ENCODE data around the gene KDF1.
A peak's percentile ranks its signal among the peaks of the same experiment; 100 is the strongest.
"Not testable (repeated sequence)": the region's sequence is repeated elsewhere in the genome, so short reads cannot be mapped to it uniquely, and the experiment has no call there.

Gene KDF1

DNA sequence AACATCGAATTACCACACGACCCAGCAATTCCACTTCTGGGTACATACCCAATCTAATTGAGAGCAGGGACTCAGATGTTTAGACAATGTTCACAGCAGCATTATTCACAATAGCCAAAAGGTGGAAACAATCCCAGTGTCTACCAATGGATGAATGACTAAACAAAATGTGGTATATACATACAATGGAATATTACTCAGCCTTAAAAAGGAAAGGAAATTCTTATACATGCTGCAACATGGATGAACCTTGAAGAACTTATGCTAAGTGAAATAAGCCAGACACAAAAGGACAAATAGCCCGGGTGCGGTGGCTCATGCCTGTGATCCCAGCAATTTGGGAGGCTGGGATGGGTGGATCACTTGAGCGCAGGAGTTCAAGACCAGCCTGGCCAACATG lies 6.9 kb downstream of the KDF1 start:
- DNase-seq (ENCODE audit: low spot score) = no peak

DNA sequence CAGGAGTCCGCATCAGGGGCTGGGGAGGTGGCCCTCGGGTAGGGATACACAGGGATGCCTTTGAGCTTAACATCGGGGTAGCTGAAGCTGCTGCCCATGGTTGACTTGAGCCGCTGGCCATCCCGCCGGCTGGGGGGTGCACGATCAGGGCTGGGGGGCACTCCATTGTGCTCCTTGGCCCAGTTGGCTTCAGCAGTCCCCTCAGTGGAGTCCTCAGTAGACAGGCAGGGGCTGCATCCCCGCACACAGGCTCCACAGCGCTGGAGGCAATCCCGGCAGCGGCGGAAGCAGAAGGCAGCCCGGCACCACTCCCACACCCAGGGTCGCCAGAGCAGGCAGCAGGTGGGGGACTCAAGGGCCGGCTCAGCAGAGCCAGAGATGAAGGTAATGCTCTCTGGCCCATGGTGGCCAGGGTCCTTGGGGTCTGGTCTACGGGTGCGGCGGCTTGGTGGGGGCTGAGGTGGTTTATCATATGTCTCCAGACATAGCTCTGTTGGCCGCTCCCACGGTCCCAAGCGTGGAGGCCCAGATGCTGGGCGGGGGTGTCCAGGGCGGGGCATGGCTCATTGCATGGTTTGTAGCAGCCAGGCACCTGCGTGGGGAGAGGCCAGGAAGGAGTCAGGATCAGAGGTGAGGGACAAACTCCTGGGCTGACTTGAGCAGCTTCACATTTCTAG lies 8.3 kb downstream of the KDF1 start:
- DNase-seq (ENCODE audit: low spot score) = no peak

DNA sequence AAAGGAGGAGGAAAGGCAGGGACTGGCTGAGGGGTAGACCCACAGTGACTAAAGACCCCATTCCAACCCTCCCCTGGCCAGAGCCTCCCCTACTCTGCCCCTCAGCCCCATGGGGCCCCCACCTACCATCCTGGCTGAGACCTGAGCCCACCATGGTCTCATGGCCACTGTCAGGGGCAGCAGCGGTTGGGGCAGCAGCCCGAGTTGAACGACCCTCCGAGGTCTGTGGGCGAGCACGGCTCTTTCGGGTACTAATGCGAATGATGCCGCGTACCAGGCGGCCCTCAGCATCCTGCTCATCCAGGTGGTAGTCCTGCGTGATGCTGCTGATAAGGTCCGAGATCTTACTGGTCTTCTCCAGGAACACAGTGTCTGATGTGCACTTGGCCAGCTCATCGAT lies 9.1 kb downstream of the KDF1 start:
- no peak for DNase-seq (ENCODE audit: low spot score)

DNA sequence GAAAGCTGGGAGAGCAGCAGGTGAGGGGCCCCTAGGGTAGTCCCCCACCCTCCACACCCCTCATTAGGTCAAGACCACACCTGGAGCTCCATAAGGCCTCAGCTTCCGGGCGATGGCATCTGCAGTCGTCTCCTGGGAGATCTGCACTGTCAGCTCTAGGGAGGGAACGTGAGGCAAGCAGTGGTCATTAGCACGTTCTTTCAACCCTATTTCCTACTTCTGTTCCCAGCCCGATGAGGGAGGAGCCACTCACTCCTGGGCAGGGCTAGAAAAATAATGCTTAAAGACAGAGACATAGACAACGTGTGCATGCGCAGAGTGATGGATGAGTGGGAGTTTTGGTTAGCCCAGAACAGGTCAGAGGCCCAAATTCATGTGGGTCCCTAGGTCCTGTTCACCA lies 9.7 kb downstream of the KDF1 start:
- DNase-seq (ENCODE audit: low spot score) = no peak

DNA sequence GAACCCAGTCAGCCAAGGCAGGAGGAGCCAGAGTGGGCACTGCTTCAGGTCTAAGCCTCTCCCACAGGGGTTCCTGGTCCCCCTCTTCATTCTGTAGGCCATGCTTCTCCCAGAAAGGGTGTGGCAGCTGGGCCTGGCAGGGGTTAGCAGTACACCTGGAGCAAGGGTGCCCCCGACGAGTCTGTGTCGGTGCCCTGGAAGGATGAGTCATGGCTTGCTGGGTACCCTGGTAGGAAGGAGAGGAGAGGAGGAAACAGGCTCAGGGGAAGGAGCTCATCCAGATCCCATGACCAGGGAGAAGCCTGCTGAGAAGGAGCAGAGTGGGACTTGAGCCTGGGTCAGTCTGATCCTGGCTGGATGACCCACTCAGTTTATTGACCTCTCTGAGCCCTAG lies 10.3 kb downstream of the KDF1 start:
- DNase-seq (ENCODE audit: low spot score) = no peak

DNA sequence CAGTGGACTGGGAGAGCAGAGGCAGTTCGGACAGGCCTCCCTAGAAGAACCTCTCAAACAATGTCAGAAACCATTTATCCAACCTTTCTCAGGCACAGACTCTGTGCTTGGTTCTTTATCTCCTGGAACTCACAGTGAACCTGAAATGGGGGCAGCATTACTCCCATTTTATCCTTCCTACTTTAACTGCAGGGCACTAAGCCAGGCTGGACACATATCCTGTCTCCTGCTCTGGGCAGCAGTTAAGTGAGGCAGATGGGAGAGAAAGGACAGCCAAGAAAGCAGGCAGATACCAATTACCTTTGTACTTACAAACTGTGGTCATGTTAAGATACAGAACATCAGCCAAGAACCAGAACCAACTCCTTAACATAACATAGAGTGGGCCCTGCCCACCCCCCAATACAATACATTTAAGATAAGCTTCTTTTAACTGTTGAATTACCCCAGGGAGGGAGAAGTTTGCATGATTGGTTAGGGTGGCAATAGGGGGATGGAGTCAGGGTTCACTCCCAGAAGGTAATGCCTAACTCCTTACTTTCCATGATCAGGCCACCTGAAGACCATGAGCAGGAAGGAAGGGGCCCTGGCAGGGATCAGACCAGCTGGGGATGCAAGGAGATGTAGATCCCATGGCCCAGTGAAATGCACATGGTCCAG lies 10.9 kb downstream of the KDF1 start:
- no peak for DNase-seq (ENCODE audit: low spot score)

DNA sequence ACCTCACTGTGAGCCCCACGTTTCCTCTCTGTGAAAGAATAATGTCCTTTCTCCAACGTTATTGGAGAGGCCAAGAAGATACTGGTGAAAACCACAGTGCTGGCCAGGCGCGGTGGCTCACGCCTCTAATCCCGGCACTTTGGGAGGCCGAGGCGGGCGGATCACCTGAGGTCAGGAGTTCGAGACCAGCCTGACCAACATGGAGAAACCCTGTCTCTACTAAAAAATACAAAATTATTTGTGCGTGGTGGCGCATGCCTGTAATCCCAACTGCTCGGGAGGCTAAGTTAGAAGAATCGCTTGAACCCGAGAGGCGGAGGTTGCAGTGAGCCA lies 11.6 kb downstream of the KDF1 start:
- not testable (repeated sequence) for DNase-seq (ENCODE audit: low spot score)

DNA sequence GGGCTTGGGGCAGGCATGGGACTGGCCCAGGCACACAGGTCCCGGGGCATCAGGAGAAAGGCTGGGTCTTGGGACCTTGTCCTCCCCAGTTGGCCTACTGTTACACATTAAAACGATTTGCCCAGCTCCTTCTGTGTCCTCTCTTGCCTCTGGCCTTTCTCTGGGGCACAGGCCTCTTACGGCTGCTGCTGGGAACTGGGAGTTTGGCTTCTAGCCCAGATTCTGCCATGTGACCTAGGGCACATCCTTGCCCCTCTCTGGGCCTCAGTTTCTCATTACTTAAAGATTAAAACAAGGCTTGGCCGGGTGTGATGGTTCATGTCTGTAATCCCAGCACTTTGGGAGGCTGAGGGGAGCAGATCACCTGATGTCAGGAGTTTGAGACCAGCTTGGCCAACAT lies 14.0 kb downstream of the KDF1 start:
- DNase-seq (ENCODE audit: low spot score) = no peak

DNA sequence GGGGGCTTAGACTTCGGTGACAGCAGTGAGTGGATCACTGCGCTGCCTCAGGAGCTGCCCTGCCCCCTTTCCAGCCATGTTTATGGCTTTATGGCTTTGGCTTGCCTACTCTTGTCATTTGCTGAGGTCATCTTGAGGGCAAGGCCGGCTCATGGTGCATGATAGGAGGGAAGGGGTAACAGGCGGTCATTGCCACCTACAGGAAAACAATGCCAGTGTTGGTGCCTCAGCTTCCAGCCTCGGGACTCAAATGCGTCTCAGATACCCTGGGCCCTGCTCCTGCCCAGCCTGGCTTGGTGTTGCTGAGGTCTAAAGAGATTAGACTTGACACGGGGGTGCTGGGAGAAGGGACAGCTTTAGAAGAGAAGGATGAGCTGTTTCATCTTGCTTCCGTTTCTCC lies 14.5 kb downstream of the KDF1 start:
- no peak for DNase-seq (ENCODE audit: low spot score)

DNA sequence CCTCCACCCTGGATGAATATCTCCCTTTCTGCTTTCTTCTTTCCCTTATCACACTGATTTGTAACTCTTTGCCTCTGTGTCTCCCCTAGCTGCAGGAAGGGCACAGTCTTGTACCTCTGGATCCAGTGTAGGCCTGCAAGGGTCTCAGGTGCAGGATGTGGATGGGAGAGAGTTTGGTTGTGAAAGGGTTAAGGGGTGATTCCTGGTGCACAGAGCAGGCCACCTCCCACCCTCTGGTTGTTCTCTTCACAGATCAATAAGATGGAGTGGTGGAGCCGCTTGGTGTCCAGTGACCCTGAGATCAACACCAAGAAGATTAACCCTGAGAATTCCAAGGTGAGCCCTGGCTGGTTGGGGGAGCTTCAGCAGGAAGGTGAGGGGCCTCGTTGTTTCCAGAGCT lies 15.1 kb downstream of the KDF1 start:
- no peak for DNase-seq (ENCODE audit: low spot score)

DNA sequence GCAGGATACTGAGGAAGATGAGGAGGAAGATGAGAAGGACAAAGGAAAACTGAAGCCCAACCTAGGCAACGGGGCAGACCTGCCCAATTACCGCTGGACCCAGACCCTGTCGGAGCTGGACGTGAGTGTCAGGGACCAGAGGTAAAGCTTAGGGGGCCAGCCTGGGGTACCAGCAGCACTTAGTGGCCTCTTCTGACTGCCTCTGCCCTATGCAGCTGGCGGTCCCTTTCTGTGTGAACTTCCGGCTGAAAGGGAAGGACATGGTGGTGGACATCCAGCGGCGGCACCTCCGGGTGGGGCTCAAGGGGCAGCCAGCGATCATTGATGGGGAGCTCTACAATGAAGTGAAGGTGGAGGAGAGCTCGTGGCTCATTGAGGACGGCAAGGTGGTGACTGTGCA lies 17.6 kb downstream of the KDF1 start:
- no peak for DNase-seq (ENCODE audit: low spot score)

DNA sequence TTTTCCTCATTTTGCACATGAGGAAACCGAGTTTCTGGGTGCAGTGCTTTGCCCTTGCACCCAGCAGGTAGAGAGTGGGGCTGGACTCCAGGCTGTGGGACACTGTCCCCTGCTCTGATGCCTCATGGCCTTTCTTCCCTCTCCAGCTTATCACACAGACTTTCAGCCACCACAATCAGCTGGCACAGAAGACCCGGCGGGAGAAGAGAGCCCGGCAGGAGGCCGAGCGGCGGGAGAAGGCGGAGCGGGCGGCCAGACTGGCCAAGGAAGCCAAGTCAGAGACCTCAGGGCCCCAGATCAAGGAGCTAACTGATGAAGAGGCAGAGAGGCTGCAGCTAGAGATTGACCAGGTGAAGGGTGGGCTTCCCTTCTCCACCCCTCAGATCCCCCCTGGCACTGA lies 19.0 kb downstream of the KDF1 start:
- DNase-seq (ENCODE audit: low spot score) = no peak

DNA sequence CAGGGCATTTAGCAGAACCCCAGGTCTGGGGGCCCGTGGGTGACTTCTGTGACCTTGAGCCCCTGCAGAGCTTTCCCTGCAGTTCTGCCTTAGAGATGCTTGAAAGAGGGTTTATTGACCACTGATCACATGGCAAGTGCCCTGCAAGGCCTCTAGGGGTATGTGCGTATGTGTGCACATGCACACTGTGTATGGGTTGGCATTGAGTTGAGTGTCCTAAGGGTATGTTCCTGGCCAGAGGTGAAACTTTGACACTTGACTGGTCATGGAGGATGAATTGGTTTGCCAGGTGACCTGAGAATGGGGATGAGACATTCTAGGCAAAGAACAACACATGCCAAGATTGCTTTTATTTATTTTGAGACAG lies 21.6 kb downstream of the KDF1 start:
- no peak for DNase-seq (ENCODE audit: low spot score)

DNA sequence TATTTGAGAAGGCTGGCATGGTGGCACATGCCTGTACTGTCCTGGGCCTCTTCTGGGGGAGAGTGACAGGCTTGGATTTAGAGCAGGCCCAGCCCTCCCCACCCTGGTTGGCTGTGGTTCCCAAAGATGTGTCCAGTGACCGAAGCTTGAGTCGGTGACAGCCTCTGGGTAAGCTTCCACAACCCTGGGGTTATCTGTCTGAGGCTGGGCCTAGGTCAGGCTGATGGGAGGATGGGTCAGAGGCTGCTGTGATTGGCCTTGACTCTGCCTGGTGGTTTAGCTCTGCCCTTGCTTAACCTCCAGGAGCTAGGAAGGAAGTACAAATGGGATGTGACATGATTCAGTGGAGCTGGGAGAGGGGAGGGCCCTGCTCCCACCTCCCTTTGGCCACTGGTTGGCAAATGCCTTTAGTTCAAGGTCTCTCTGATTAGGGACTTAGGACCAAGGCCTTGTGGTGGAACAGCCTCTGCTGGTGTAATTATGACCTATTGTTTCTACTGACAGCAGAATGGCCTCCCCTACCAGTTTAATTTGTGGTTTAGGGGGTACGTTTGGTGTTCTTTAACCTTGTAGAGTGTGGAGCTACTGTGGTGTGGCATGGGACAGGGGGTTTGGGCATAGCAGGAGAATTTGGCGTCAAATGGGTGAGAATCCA lies 22.1 kb downstream of the KDF1 start:
- DNase-seq (ENCODE audit: low spot score) = no peak

DNA sequence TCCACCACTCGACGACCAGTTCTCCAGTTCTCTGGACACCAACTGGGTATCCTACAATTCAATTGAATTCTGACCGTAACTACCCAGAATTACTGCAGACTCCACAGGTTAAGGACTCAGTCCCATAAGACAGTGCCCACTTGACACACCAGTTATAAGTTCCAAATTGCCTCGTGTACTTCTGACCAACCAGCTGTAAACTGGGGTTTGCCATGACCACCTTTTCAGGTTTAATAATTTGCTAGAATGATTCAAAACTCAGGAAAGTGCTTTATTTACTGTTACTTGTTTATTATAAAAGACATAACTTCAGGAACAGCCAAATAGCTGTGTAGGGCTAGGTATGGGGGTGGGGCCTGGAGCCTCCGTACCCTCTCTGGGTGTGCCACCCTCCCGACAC lies 23.4 kb downstream of the KDF1 start:
- DNase-seq (ENCODE audit: low spot score) = no peak

DNA sequence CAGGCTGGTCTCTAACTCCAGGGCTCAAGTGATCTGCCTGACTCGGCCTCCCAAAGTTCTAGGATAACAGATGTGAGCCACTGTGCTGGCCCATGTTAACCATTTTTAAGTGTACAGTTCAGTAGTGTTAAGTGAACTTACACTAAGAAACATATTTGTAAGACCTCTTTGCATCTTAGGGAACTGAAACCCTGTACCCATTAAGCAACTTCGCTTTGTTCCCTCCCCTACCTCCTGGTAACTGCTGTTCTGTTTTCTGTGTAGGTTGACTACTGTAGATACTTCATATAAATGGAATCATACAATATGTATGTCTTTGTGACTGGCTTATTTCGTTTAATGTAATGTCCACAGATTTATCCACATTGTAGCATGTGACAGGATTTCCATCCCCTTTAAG lies 27.7 kb downstream of the KDF1 start:
- DNase-seq (ENCODE audit: low spot score) = no peak

DNA sequence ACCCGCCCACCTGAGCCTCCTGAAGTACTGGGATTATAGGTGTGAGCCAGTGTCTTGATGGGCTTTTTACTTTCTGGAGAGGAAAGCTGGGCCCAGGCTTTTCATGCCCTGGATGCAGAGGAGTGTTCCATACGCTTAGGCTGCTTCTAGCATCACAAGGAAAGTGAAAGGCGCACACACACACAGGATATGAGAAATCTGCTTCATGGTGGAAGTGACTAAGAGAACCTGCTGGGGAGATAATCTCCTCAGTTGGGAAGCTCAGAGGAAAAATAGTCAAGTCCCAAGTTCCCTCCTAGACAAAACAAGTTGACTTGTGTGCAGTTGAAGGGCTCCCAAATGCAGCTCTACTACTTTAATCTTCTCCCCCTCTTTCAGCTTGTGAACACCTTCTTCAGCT lies 36.6 kb downstream of the KDF1 start:
- DNase-seq (ENCODE audit: low spot score) = peak; percentile 16

DNA sequence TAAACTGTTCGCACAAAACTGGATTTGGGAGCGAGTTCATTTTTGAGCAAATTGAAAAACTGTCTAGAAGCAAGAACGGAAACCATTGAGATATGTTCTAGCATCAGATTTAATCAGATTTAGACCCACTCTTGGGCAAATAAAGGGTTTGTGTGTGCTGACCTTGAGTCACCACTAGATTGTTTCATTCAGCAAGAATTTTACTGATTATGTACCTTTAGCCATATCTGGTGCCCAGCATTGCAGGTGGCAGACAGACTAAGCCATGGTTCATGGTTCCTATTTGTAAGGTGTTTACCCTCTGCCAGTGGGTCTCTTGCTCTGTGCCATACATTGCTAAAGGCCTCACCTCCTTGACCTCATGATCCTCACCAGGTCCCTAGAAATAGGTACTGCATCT lies 37.4 kb downstream of the KDF1 start:
- no peak for DNase-seq (ENCODE audit: low spot score)

DNA sequence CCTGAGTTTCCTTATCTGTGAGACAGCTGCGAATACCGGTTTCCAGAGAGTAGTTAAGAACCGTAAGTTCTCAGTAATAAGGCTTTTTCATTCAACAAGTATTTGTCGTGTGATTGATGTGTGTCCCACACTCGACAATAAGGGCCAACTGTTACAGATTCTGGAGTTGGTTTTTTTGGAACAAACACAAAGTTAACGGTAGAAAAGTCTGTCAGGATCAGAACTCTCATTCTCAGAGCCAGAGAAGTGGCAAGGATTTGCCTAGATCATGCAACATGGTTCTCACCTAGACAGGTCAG lies 37.9 kb downstream of the KDF1 start:
- no peak for DNase-seq (ENCODE audit: low spot score)

DNA sequence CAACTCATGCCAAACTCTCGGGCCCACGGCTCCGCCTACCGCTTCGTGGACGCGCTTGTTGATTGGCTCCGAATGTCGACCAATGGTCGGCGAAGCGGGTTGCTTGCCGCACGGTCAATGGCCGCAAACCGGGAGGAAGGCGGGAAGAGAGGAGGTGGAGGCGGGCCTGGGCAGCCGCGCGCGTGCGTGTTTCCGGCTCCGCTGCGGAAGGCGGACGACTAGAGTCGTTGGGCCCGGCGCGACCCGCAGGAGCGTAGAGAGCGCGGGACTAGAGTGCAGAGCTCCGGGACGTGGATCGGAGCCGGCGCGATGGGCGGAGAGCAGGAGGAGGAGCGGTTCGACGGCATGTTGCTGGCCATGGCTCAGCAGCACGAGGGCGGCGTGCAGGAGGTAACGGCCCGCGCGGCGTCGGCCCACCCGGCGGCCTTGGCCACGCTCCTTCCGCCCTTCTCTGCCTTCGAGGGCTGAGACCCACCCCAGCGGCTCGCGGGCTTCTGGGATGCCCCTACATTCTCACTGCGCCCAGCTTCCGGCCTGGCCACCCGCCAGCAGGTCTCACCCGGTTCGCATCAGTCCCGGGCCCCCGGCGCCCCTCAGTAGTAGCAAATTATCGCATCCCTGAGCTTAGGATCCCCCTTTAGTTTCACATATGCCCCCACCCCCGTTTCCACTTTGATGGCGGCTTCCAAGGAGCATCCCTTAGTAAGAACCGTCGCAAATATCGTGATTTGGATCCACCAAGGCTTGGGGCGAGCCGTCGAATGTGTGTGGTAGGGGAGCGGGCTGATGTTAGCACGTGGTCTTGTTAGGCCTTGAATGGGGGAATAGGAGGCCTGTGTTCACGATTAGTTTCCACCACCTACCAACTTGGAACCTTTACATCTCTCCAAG lies 38.5 kb downstream of the KDF1 start, which contains the start of gene NUDC:
NUDC (plus strand) TSS at position 204 of the 891 bp plus-strand sequence; CDS start at position 310, 106 bp downstream.
- DNase-seq (ENCODE audit: low spot score) = peak; percentile 99

DNA sequence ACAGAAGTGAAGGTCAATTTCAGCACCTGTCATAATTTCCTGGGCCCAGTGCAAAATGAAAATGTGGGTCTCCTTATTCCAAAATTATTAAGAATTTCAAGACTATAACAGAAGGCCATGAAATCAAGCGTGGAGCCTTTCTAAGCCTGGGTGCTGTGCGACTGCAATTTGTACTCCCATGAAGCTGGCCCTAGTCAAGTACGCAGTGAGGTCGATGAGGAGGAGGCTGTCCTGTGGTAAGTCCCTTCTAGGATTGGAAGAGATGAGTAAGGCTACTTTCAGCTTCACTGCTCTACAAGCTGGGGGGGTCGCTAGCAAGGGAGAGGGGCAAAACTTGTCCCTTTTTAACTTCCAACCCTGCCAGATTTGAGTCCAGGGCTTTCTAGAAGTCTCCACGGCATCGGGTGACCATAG lies 39.1 kb downstream of the KDF1 start:
- DNase-seq (ENCODE audit: low spot score) = no peak

DNA sequence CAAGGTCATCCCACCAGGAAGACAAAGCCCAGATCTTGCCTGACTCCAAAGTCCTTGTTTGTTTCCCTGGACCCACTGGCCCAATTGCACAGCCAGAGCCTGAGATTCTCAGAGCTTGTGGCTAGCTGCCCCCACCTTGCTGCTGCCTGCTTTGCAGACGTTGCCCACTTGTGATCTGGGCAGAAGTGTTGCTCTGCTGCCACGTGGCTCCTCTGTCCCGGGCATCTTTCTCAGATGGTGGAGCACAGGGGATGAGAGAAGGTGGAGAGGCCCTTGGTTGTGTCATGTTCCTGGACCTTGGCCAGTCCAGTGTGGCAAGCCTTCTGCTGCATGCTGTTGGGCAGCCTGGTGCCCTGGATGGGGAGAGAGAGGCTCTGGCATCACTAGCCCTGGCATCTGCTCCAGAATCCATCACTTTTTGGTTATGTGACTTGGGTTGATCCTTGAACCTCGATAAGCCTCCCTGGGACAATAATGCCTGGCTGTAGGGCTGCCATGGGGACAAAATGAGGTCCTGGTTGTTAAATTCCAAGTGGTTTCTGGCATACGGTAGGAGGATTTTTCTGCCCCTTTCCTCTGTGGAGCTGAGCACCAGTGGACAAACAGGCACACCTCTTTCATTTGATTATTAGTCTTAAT lies 44.9 kb downstream of the KDF1 start:
- no peak for DNase-seq (ENCODE audit: low spot score)

Measured in activated CD4-positive, alpha-beta T cell treated with anti-CD3 and anti-CD28 coated beads, Interleukin-2, Interleukin-4, amounts not matched to agents 100 ng/mL and 50 ng/mL, durations not matched to agents 16 hours and 8 hours (primary cell).